GM19395 (cell line): Measurements from ENCODE around the gene EEFSEC.

Experiments
- ATAC-seq: cut with Tn5 transposase; IDR thresholded peaks from one replicate; pipeline ENCODE4 v1.9.1; 2021; ENCODE audit warnings: mild to moderate bottlenecking, moderate library complexity; ENCODE audit not compliant: unreplicated experiment

Gene EEFSEC

GRCh38 chr3:128328546-128329458 lies 175.5 kb downstream of the EEFSEC start:
- ATAC-seq, result no peak

- ATAC-seq, result no peak
These were observed 176.4 kb downstream of the EEFSEC start for GRCh38 chr3:128329491-128330213.

- ATAC-seq, result no peak
These were observed 177.0 kb downstream of the EEFSEC start for GRCh38 chr3:128330214-128330842.

- ATAC-seq, result no peak
These were observed 180.9 kb downstream of the EEFSEC start for GRCh38 chr3:128334086-128334645.

GRCh38 chr3:128334766-128335165 lies 181.5 kb downstream of the EEFSEC start:
- no peak for ATAC-seq

- no peak for ATAC-seq
These were observed 182.5 kb downstream of the EEFSEC start for GRCh38 chr3:128335621-128336296.

- ATAC-seq, result no peak
These were observed 183.3 kb downstream of the EEFSEC start for GRCh38 chr3:128336337-128337156.

GRCh38 chr3:128337305-128337704 lies 184.0 kb downstream of the EEFSEC start:
- ATAC-seq, result no peak

- ATAC-seq, result no peak
These were observed 185.5 kb downstream of the EEFSEC start for GRCh38 chr3:128338536-128339330.

GRCh38 chr3:128339491-128340012 lies 186.3 kb downstream of the EEFSEC start:
- ATAC-seq, result no peak

- ATAC-seq, result no peak
These were observed 187.1 kb downstream of the EEFSEC start for GRCh38 chr3:128340198-128340903.

- no peak for ATAC-seq
These were observed 187.7 kb downstream of the EEFSEC start for GRCh38 chr3:128340904-128341555.

- no peak for ATAC-seq
These were observed 188.5 kb downstream of the EEFSEC start for GRCh38 chr3:128341659-128342395.

GRCh38 chr3:128342701-128343180 lies 189.5 kb downstream of the EEFSEC start:
- no peak for ATAC-seq

GRCh38 chr3:128343287-128344051 lies 190.2 kb downstream of the EEFSEC start:
- ATAC-seq, result no peak
